ENCODE data around the gene TDRD1. TPM values are rescaled to one million over a fixed set of nuclear protein-coding genes. Genes with fewer than 3 reads are reported as not detected.

The TDRD1 gene
- total RNA-seq, 1 donor from 2014 or later: not detected

DNA sequence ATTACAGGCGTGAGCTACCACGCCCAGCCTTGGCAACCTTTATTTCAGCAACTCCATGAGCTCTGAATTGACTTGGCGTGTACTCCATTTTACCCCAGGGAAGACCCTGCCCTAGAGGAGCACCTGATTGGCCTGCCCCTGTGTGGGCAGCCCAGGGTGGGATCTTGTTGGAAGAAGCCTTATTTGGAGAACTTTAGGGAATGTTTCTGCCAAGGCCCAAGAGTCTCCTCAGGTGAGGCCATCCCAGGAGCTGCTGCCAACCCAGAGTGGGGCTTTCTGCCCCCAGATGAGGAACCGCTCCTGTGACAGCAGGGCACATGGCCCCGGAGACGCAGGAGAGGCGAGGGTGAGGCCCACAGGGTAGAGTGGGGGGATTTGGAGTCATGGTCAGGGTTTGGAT, 101.9 kb downstream of the TDRD1 start:
- Histone ChIP-seq H3K4me3 (no peak overlapping the region), H3K27me3 (no peaks in the 10 kb centered on the region), H3K36me3 (no peaks in the 10 kb centered on the region), H3K27ac (no peak overlapping the region), H3K9me3 (no peaks in the 10 kb centered on the region), H3K4me1 (peaks cover 6% of the 10 kb centered on the region)
- intact Hi-C loops (cut with DNase I): no loop called here
- TF ChIP-seq POLR2A (IDR thresholded peaks at IDR 0.05) (no peak), POLR2AphosphoS5 (IDR thresholded peaks at IDR 0.05; ENCODE audit: insufficient read depth in 1 of 2, low read depth in 1 of 2) (no peak)
- TF ChIP-seq, protein P1, sequence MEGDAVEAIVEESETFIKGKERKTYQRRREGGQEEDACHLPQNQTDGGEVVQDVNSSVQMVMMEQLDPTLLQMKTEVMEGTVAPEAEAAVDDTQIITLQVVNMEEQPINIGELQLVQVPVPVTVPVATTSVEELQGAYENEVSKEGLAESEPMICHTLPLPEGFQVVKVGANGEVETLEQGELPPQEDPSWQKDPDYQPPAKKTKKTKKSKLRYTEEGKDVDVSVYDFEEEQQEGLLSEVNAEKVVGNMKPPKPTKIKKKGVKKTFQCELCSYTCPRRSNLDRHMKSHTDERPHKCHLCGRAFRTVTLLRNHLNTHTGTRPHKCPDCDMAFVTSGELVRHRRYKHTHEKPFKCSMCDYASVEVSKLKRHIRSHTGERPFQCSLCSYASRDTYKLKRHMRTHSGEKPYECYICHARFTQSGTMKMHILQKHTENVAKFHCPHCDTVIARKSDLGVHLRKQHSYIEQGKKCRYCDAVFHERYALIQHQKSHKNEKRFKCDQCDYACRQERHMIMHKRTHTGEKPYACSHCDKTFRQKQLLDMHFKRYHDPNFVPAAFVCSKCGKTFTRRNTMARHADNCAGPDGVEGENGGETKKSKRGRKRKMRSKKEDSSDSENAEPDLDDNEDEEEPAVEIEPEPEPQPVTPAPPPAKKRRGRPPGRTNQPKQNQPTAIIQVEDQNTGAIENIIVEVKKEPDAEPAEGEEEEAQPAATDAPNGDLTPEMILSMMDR (IDR thresholded peaks at IDR 0.05): no peak
- DNase-seq (ENCODE audit: extremely low spot score in 2 of 2): no peak

DNA sequence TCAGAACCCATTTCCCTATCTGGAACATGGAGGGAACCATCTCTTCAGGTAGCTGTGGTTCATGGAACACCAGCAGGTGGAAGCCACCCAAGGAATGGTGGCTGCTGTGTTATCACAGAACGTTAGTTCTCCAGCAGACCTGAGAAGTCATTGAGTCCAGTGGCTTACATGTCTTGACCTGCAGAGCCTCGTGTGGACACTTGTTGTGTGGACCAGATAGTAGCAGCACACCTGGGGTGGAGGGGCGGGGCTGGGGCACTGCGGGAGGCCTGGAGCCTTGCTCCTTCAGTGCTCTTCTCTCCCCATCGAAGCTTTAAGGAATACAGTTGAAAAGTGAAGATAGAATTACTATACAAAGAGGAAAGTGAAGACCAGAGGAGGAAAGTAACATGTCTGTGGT, 102.3 kb downstream of the TDRD1 start:
- H3K36me3 ChIP-seq: no peaks in the 10 kb centered on the region
- no peak for DNase-seq (ENCODE audit: extremely low spot score in 2 of 2)
- intact Hi-C loops (cut with DNase I): no loop called here
- no peak overlapping the region for H3K27ac ChIP-seq
- H3K4me3 ChIP-seq: no peak overlapping the region
- peaks cover 6% of the 10 kb centered on the region for H3K4me1 ChIP-seq
- no peaks in the 10 kb centered on the region for H3K9me3 ChIP-seq
- H3K27me3 ChIP-seq: no peaks in the 10 kb centered on the region
- TF ChIP-seq POLR2A (IDR thresholded peaks at IDR 0.05) (no peak), POLR2AphosphoS5 (IDR thresholded peaks at IDR 0.05; ENCODE audit: insufficient read depth in 1 of 2, low read depth in 1 of 2) (no peak)
- TF ChIP-seq, protein P1 (IDR thresholded peaks at IDR 0.05): no peak

MicroRNA genes within 50 kb of the gene (microRNA counts, 767-probe panel; counts per million panel counts)
- 238 to 261 counts per million in 2 donors for microRNA hsa-miR-2110

Small RNAs within 50 kb of the gene (small RNA-seq; reads per million reads assigned to genes)
- gene RF02277: not detected

Other genes with a start within 250 kb of the TDRD1 start
- not detected for gene ADRB1, start 135.5 kb upstream of the TDRD1 start, total RNA-seq
- gene CCDC186, start 5.2 kb upstream of the TDRD1 start, total RNA-seq: 25.5 TPM
- gene VWA2, start 59.9 kb downstream of the TDRD1 start, total RNA-seq: 2.9 TPM
- 29.5 TPM for gene AFAP1L2, start 225.1 kb downstream of the TDRD1 start, total RNA-seq

Data from vagina (tissue), 2 donors.